Measurements from ENCODE around the gene TARBP2.

DNA sequence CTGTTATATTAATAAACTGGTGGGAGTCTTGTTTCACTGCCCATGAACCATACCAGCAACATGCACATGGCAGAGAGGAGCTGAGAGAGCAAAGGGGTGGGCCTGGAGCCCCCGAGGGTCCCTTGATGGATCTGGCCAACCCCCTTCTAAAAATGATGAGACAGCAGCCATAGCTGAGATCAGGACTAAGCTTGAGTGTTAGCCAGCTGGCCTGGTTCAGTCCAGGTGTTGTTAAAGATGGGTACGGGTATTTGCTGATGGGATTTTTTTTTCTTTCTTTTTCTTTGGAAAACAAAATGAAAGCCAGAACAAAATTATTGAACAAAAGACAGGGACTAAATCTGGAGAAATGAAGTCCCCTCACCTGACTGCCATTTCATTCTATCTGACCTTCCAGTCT is 33.2 kb upstream of the TARBP2 start:
- TF ChIP-seq, protein P1, sequence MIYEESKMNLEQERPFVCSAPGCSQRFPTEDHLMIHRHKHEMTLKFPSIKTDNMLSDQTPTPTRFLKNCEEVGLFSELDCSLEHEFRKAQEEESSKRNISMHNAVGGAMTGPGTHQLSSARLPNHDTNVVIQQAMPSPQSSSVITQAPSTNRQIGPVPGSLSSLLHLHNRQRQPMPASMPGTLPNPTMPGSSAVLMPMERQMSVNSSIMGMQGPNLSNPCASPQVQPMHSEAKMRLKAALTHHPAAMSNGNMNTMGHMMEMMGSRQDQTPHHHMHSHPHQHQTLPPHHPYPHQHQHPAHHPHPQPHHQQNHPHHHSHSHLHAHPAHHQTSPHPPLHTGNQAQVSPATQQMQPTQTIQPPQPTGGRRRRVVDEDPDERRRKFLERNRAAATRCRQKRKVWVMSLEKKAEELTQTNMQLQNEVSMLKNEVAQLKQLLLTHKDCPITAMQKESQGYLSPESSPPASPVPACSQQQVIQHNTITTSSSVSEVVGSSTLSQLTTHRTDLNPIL (CRISPR knock-in tag; IDR thresholded peaks at IDR 0.05; ENCODE audit: low read depth), result no peak
- TF ChIP-seq ZFP30 (CRISPR knock-in tag; IDR thresholded peaks at IDR 0.05), result no peak

Measured in SK-N-SH treated with all-trans-retinoic acid at 6 μM for 48 hours (cell line).